ENCODE data around the gene POLR3H.

POLR3H gene

DNA sequence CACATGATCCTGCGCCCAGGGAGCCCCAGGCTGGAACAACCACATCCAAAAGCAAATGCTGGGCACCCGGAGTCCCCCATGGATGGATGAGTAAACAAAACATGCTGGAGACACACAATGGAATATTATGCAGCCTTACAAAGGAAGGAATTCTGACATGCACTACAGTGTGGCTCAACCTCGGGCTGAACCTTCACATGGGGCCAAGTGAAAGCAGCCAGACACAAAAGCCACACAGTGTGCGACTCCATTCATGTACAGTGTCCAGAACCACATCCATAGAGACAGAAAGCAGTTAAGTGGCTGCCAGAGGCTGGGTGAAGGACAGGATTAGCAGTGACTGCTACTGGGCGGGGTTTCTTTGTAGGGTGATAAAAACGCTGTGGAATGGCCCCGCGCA is 10.1 kb downstream of the POLR3H start:
- TF ChIP-seq, protein P1, sequence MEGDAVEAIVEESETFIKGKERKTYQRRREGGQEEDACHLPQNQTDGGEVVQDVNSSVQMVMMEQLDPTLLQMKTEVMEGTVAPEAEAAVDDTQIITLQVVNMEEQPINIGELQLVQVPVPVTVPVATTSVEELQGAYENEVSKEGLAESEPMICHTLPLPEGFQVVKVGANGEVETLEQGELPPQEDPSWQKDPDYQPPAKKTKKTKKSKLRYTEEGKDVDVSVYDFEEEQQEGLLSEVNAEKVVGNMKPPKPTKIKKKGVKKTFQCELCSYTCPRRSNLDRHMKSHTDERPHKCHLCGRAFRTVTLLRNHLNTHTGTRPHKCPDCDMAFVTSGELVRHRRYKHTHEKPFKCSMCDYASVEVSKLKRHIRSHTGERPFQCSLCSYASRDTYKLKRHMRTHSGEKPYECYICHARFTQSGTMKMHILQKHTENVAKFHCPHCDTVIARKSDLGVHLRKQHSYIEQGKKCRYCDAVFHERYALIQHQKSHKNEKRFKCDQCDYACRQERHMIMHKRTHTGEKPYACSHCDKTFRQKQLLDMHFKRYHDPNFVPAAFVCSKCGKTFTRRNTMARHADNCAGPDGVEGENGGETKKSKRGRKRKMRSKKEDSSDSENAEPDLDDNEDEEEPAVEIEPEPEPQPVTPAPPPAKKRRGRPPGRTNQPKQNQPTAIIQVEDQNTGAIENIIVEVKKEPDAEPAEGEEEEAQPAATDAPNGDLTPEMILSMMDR (IDR thresholded peaks at IDR 0.05): no peak
- H3K36me3 ChIP-seq: peaks cover 11 to 81% (median 44%) of the 10 kb centered on the region in 3 donors
- no peak for DNase-seq
- no peak overlapping the region for H3K27ac ChIP-seq
- no peaks in the 10 kb centered on the region for H3K27me3 ChIP-seq
- intact Hi-C loops (cut with DNase I; ENCODE audit: low total_unique reads): no loop called here
- H3K4me1 ChIP-seq: peaks cover 0 to 15% (median 0%) of the 10 kb centered on the region in 4 donors
- H3K4me3 ChIP-seq: no peak overlapping the region
- no peaks in the 10 kb centered on the region for H3K9me3 ChIP-seq

DNA sequence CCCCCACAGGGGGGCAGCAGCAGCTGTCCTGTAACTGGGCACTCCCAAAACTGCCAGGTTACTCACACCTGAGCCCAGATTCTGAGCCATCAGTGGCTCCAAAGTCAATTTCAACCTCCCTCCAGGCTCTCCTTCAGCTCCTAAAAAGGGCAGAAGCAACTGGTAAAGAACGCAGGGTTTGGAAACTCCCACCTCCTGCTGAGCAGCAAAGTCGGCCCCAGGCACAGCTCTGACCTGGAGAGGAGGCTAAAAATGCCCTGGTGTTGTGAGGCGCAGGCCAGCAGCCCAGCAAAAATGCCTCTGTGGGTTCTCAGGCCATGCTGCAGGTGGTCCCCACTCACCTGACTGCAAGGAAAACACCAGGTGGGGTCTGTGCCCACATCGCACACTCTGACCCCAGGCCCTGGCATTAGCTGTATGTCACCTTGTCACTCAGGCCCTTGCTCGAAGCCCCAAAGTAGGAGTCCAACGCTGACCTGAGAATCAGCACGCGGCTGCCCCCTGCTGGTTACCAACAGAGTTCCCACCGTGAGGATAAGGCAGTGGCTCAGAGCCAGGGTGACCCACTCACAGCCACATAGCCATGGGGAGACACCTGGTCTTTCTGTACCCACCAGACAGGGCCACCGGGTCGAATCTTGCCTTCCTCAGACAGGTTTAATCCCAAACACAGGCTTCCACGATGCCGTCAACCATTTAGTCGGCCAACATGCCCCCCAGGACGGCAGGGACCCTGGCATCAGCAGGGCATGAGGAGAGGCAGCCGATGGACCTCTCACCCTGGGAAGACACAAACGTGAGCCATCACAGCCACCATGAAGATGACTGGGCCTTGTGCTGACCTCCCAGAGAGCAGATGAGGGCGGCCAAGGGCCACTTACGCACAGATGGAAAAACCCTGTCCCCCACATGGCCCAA is 11.1 kb downstream of the POLR3H start:
- Histone ChIP-seq H3K4me3 (no peak overlapping the region), H3K36me3 (peaks cover 16 to 81% (median 53%) of the 10 kb centered on the region in 3 donors), H3K27ac (peak overlapping the region; percentile 45 to 47), H3K4me1 (peaks cover 0 to 15% (median 0%) of the 10 kb centered on the region in 4 donors), H3K9me3 (no peaks in the 10 kb centered on the region), H3K27me3 (no peaks in the 10 kb centered on the region)
- intact Hi-C loops (cut with DNase I; ENCODE audit: low total_unique reads): no loop called here
- TF ChIP-seq, protein P1 (IDR thresholded peaks at IDR 0.05): peak; percentile 76 to 81
- peak; percentile 56 to 85 for DNase-seq

DNA sequence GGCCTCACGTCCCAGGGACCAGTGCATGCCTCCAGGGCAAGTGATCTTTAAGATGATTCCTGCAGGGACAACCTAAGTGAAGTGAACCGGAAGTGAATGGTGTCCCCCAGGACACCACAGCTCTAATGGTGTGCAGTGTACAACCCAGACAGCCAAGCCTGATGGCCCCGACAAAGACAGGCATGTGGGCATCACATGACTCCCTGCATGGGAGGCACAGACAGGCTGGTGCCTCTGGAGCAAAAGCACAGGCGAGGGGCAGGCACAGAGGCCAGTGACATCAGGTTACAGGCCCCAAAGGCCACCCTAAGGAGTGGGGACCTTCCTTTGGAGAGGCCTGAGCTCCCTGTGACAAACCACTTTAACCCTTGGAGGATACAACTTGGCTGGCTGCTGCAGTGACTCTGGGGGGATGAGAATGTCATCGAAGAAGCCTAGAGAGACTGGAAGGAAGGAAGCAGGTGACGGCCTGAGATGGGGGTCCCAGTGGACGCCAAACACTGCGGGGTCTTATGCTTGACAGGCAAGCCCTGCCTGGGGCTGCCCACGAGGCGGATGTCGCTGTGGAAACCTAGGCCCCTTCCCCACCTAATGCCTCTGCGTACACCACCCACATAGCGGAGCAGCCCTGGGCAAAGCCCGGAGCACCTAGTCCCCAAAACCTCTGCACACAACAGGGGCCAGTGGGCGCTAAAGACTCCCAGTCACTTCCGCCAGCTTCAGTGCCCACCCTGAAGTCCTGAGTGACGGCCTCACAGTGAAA is 12.4 kb downstream of the POLR3H start:
- TF ChIP-seq, protein P1 (IDR thresholded peaks at IDR 0.05): no peak
- no peaks in the 10 kb centered on the region for H3K9me3 ChIP-seq
- peaks cover 25 to 82% (median 65%) of the 10 kb centered on the region in 3 donors for H3K36me3 ChIP-seq
- intact Hi-C loops (cut with DNase I; ENCODE audit: low total_unique reads): no loop called here
- no peak for DNase-seq
- H3K27ac ChIP-seq: peak overlapping the region in 1 of 2 donors; percentile 45
- no peaks in the 10 kb centered on the region for H3K27me3 ChIP-seq
- no peak overlapping the region for H3K4me3 ChIP-seq
- peaks cover 0 to 19% (median 0%) of the 10 kb centered on the region in 4 donors for H3K4me1 ChIP-seq

DNA sequence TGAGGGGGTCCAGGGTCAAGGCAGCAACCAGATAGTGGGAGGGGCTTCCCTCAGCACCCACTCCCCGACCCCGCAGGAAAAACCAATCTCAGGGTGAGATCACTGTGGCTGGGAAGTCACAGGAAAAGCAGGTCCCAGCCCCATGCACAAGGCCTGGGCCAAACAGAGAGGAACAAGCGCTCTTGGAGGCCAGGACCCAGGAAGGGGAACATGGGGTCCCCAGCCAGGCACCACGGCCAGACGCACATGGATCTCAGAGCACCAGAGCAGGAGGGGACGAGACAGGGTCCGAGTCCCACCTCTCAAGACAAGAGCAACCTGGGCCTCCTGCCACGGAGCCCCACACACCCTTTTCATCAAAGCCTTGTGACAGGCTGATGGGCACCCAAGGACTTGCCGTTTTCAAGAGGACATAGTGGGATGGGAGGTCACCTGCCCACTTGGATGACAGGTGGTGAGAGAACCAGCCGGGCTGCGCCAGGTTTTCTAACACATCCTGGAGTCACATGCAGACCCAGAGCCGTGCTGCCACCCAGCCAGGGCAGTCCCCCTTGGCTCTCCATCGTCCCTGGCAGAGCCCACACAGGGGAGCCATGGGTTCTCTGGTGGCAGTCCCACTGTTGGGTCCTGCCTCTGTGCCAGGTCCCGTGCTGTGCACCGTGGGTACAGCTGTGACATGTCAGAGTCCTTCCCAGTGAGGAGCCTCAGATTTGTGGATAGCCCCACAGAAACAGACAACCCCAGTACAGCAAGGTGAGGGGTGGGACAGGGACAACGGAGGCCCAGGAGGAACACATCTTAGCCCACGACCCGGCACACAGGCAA is 13.2 kb downstream of the POLR3H start:
- peak overlapping the region; percentile 3 to 27 for H3K27ac ChIP-seq
- DNase-seq: no peak
- no peaks in the 10 kb centered on the region for H3K9me3 ChIP-seq
- intact Hi-C loops (cut with DNase I; ENCODE audit: low total_unique reads): no loop called here
- no peaks in the 10 kb centered on the region for H3K27me3 ChIP-seq
- H3K4me1 ChIP-seq: peaks cover 0 to 27% (median 6%) of the 10 kb centered on the region in 4 donors
- TF ChIP-seq, protein P1 (IDR thresholded peaks at IDR 0.05): no peak
- peaks cover 30 to 86% (median 70%) of the 10 kb centered on the region in 3 donors for H3K36me3 ChIP-seq
- no peak overlapping the region for H3K4me3 ChIP-seq

Data from tibial artery (tissue), 4 donors.